ENCODE results near the gene AP4M1.

DNA sequence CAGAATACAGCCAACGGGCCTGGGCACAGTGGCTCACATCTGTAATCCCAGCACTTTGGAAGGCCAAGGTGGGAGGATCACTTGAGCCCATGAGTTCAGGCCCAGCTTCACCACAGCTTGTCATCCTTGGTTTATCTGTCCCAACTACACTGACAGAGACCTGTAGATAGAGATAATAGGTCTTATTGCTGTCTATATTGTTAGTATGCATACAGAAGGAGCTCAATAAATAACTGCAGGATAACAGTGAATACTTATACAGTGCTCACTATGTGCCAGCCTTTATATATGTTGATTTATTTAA lies 19.2 kb downstream of the AP4M1 start:
- no peak for TF ChIP-seq EZH2phosphoT487 (IDR thresholded peaks at IDR 0.05; ENCODE audit: borderline replicate concordance, low read depth, low read length)
- TF ChIP-seq, protein P1, sequence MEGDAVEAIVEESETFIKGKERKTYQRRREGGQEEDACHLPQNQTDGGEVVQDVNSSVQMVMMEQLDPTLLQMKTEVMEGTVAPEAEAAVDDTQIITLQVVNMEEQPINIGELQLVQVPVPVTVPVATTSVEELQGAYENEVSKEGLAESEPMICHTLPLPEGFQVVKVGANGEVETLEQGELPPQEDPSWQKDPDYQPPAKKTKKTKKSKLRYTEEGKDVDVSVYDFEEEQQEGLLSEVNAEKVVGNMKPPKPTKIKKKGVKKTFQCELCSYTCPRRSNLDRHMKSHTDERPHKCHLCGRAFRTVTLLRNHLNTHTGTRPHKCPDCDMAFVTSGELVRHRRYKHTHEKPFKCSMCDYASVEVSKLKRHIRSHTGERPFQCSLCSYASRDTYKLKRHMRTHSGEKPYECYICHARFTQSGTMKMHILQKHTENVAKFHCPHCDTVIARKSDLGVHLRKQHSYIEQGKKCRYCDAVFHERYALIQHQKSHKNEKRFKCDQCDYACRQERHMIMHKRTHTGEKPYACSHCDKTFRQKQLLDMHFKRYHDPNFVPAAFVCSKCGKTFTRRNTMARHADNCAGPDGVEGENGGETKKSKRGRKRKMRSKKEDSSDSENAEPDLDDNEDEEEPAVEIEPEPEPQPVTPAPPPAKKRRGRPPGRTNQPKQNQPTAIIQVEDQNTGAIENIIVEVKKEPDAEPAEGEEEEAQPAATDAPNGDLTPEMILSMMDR (conservative IDR thresholded peaks at IDR 0.05; ENCODE audit: low read length): no peak

All from OCI-LY7 (cell line).